ENCODE results near the gene COMMD2.

COMMD2 gene

GRCh38 chr3:149776170-149776569 is 23.9 kb upstream of the COMMD2 start:
- Mint-ChIP-seq H3K9me3 (no peaks in the 10 kb centered on the region), H3K27ac (peak overlapping the region; percentile 42), H3K27me3 (peaks cover 7% of the 10 kb centered on the region), H3K36me3 (ENCODE audit: low read depth) (no peaks in the 10 kb centered on the region), H3K4me1 (ENCODE audit: low read depth) (peaks cover 25% of the 10 kb centered on the region), H3K4me3 (no peak overlapping the region)
- intact Hi-C loops (cut with micrococcal nuclease) = no loop called here

- Mint-ChIP-seq H3K4me3 (no peak overlapping the region), H3K4me1 (ENCODE audit: low read depth) (peaks cover 14% of the 10 kb centered on the region), H3K36me3 (ENCODE audit: low read depth) (no peaks in the 10 kb centered on the region), H3K27ac (no peak overlapping the region), H3K9me3 (no peaks in the 10 kb centered on the region), H3K27me3 (peaks cover 10% of the 10 kb centered on the region)
- intact Hi-C loops (cut with micrococcal nuclease) = no loop called here
Measured at GRCh38 chr3:149772861-149773260, 20.6 kb upstream of the COMMD2 start.

GRCh38 chr3:149771652-149772271 is 19.5 kb upstream of the COMMD2 start:
- Mint-ChIP-seq H3K27ac (no peak overlapping the region), H3K36me3 (ENCODE audit: low read depth) (no peaks in the 10 kb centered on the region), H3K4me1 (ENCODE audit: low read depth) (peaks cover 8% of the 10 kb centered on the region), H3K4me3 (no peak overlapping the region), H3K27me3 (peaks cover 7% of the 10 kb centered on the region), H3K9me3 (no peaks in the 10 kb centered on the region)
- intact Hi-C loops (cut with micrococcal nuclease) = no loop called here

- Mint-ChIP-seq H3K36me3 (ENCODE audit: low read depth) (no peaks in the 10 kb centered on the region), H3K4me1 (ENCODE audit: low read depth) (peaks cover 8% of the 10 kb centered on the region), H3K27ac (no peak overlapping the region), H3K4me3 (no peak overlapping the region), H3K9me3 (no peaks in the 10 kb centered on the region), H3K27me3 (peaks cover 10% of the 10 kb centered on the region)
- intact Hi-C loops (cut with micrococcal nuclease) = no loop called here
Measured at GRCh38 chr3:149770246-149770645, 18.0 kb upstream of the COMMD2 start.

- peaks cover 8% of the 10 kb centered on the region for H3K4me1 Mint-ChIP-seq (ENCODE audit: low read depth)
- H3K27ac Mint-ChIP-seq = no peak overlapping the region
- no peak overlapping the region for H3K4me3 Mint-ChIP-seq
- intact Hi-C loops (cut with micrococcal nuclease) = no loop called here
- H3K36me3 Mint-ChIP-seq (ENCODE audit: low read depth) = no peaks in the 10 kb centered on the region
- H3K9me3 Mint-ChIP-seq = no peaks in the 10 kb centered on the region
- peaks cover 12% of the 10 kb centered on the region for H3K27me3 Mint-ChIP-seq
Measured at GRCh38 chr3:149768704-149769103, 16.4 kb upstream of the COMMD2 start.

GRCh38 chr3:149767720-149768119 is 15.4 kb upstream of the COMMD2 start:
- Mint-ChIP-seq H3K27ac (no peak overlapping the region), H3K9me3 (no peaks in the 10 kb centered on the region), H3K36me3 (ENCODE audit: low read depth) (no peaks in the 10 kb centered on the region), H3K4me3 (no peak overlapping the region), H3K4me1 (ENCODE audit: low read depth) (peaks cover 8% of the 10 kb centered on the region), H3K27me3 (peaks cover 12% of the 10 kb centered on the region)
- intact Hi-C loops (cut with micrococcal nuclease) = no loop called here

- H3K27ac Mint-ChIP-seq = no peak overlapping the region
- H3K9me3 Mint-ChIP-seq = no peaks in the 10 kb centered on the region
- H3K4me1 Mint-ChIP-seq (ENCODE audit: low read depth) = peaks cover 5% of the 10 kb centered on the region
- intact Hi-C loops (cut with micrococcal nuclease) = loop anchor here (1.0 kb wide), 1 partner anchor 42 kb away; no protein-coding TSS in a partner anchor
- no peak overlapping the region for H3K4me3 Mint-ChIP-seq
- no peaks in the 10 kb centered on the region for H3K36me3 Mint-ChIP-seq (ENCODE audit: low read depth)
- H3K27me3 Mint-ChIP-seq = peaks cover 10% of the 10 kb centered on the region
Measured at GRCh38 chr3:149765762-149766334, 13.6 kb upstream of the COMMD2 start.

- intact Hi-C loops (cut with micrococcal nuclease) = no loop called here
- H3K4me1 Mint-ChIP-seq (ENCODE audit: low read depth) = peaks cover 5% of the 10 kb centered on the region
Measured at GRCh38 chr3:149764302-149764701, 12.0 kb upstream of the COMMD2 start.

GRCh38 chr3:149763565-149764195 is 11.4 kb upstream of the COMMD2 start:
- peaks cover 8% of the 10 kb centered on the region for H3K27me3 Mint-ChIP-seq
- intact Hi-C loops (cut with micrococcal nuclease) = no loop called here
- no peak overlapping the region for H3K4me3 Mint-ChIP-seq
- H3K9me3 Mint-ChIP-seq = no peaks in the 10 kb centered on the region
- H3K36me3 Mint-ChIP-seq (ENCODE audit: low read depth) = no peaks in the 10 kb centered on the region
- no peak overlapping the region for H3K27ac Mint-ChIP-seq
- H3K4me1 Mint-ChIP-seq (ENCODE audit: low read depth) = peaks cover 5% of the 10 kb centered on the region

More at GRCh38 chr3:149764302-149764701, 12.0 kb upstream of the COMMD2 start:
- Mint-ChIP-seq H3K27me3 (peaks cover 8% of the 10 kb centered on the region), H3K4me3 (no peak overlapping the region), H3K27ac (no peak overlapping the region), H3K36me3 (ENCODE audit: low read depth) (no peaks in the 10 kb centered on the region), H3K9me3 (no peaks in the 10 kb centered on the region)

- no peak overlapping the region for H3K4me3 Mint-ChIP-seq
Measured at GRCh38 chr3:149753717-149754116, 1.4 kb upstream of the COMMD2 start.

GRCh38 chr3:149752788-149753136 is 473 bp upstream of the COMMD2 start:
- peak overlapping the region; percentile 94 for H3K4me3 Mint-ChIP-seq
- intact Hi-C loops (cut with micrococcal nuclease) = loop anchor here (5.0 kb wide), 1 partner anchor 60 kb away; the partner anchor contains the start of gene RNF13

More at GRCh38 chr3:149753717-149754116, 1.4 kb upstream of the COMMD2 start:
- Mint-ChIP-seq H3K4me1 (ENCODE audit: low read depth) (peaks cover 6% of the 10 kb centered on the region), H3K9me3 (no peaks in the 10 kb centered on the region), H3K27me3 (no peaks in the 10 kb centered on the region), H3K27ac (no peak overlapping the region), H3K36me3 (ENCODE audit: low read depth) (peaks cover 23% of the 10 kb centered on the region)
- intact Hi-C loops (cut with micrococcal nuclease) = loop anchor here (5.0 kb wide), 1 partner anchor 59 kb away; the partner anchor contains the start of gene RNF13

GRCh38 chr3:149751551-149751950 is 738 bp downstream of the COMMD2 start:
- Mint-ChIP-seq H3K9me3 (no peaks in the 10 kb centered on the region), H3K27me3 (no peaks in the 10 kb centered on the region), H3K27ac (peak overlapping the region; percentile 95), H3K4me3 (peak overlapping the region; percentile 94), H3K36me3 (ENCODE audit: low read depth) (peaks cover 45% of the 10 kb centered on the region), H3K4me1 (ENCODE audit: low read depth) (peaks cover 6% of the 10 kb centered on the region)
- intact Hi-C loops (cut with micrococcal nuclease) = loop anchor here (5.0 kb wide), 1 partner anchor 61 kb away; the partner anchor contains the start of gene RNF13

More at GRCh38 chr3:149752788-149753136, 473 bp upstream of the COMMD2 start:
- H3K4me1 Mint-ChIP-seq (ENCODE audit: low read depth) = peaks cover 6% of the 10 kb centered on the region
- peak overlapping the region; percentile 95 for H3K27ac Mint-ChIP-seq
- H3K27me3 Mint-ChIP-seq = no peaks in the 10 kb centered on the region
- peaks cover 33% of the 10 kb centered on the region for H3K36me3 Mint-ChIP-seq (ENCODE audit: low read depth)
- no peaks in the 10 kb centered on the region for H3K9me3 Mint-ChIP-seq

GRCh38 chr3:149744606-149745005 is 7.7 kb downstream of the COMMD2 start:
- Mint-ChIP-seq H3K4me1 (ENCODE audit: low read depth) (no peaks in the 10 kb centered on the region), H3K4me3 (no peak overlapping the region), H3K36me3 (ENCODE audit: low read depth) (peaks cover 74% of the 10 kb centered on the region), H3K9me3 (no peaks in the 10 kb centered on the region), H3K27me3 (no peaks in the 10 kb centered on the region), H3K27ac (no peak overlapping the region)
- intact Hi-C loops (cut with micrococcal nuclease) = no loop called here

- Mint-ChIP-seq H3K27ac (no peak overlapping the region), H3K4me1 (ENCODE audit: low read depth) (no peaks in the 10 kb centered on the region), H3K27me3 (no peaks in the 10 kb centered on the region), H3K36me3 (ENCODE audit: low read depth) (peaks cover 74% of the 10 kb centered on the region), H3K4me3 (no peak overlapping the region), H3K9me3 (no peaks in the 10 kb centered on the region)
- intact Hi-C loops (cut with micrococcal nuclease) = no loop called here
Measured at GRCh38 chr3:149744151-149744550, 8.1 kb downstream of the COMMD2 start.

Measured in dendritic cell treated with granulocyte-macrophage colony-stimulating factor and Interleukin-4, amounts not matched to agents 40 ng/mL and 50 ng/mL, for 4 days (primary cell).